K562 (cell line): ENCODE data around the gene ZNF385C. TPM values are rescaled to one million over a fixed set of nuclear protein-coding genes. Genes with fewer than 3 reads are reported as not detected.
A peak's percentile ranks its signal among the peaks of the same experiment; 100 is the strongest.

ENCODE experiments used
- ATAC-seq: fragments of 200-7000 bp; cut with Tn5 transposase; 3 replicates; pipeline ENCODE4 v1.9.1; 2020; ENCODE audit warnings: moderate library complexity
- BruUV-seq: library from RNA; stranded (reverse); fragments of 400-500 nt; replicated peaks from 2 replicates; lab custom pipeline; 2021; lab: Mats Ljungman, UMichigan
- CTCF ChIA-PET: fragments of 300-600 bp; formaldehyde crosslinking; extraction: SDS; loops from one replicate; lab custom pipeline; 2021; ENCODE audit warnings: low intra/inter-chr PET ratio; lab: Yijun Ruan, JAX
- POLR2A ChIA-PET: fragments of 300-600, 350-650 bp; sonication (Branson Sonifier 250); formaldehyde crosslinking; extraction: SDS; loops from one replicate; lab custom pipeline; 2021; ENCODE audit warnings: antibody characterized with exemption, inconsistent platforms; lab: Yijun Ruan, JAX
- DNase-seq, 4 experiments: peaks; one replicate each; pipeline versions ENCODE4 v3.0.0 to v3.0.0-alpha.2; 2011 to 2018; ENCODE audit warnings: low spot score in 3 of 4, mixed read lengths in 3 of 4; ENCODE audit errors: extremely low read depth in 1 of 4
- FAIRE-seq: peaks from 2 replicates; lab custom pipeline; 2011; peaks lifted over from hg19 to GRCh38; lab: Jason Lieb, UNC
- H2AFZ ChIP-seq: 2 replicates; pipeline ENCODE4 v1.6.0; 2011; ENCODE audit warnings: low read depth, low read length, control low read depth, inconsistent platforms
- H3K27ac ChIP-seq: fragments of 200-600 bp; 3 replicates; pipeline ENCODE4 v1.8.0; 2011; ENCODE audit warnings: low read depth, mild to moderate bottlenecking, control low read depth, inconsistent platforms, low read length, moderate library complexity, mixed read lengths; ENCODE audit errors: extremely low read depth
- H3K27me3 ChIP-seq, 2 experiments: fragments of 300-600 bp in 1 of 2; 2 replicates in 1 of 2; 3 replicates in 1 of 2; pipeline versions ENCODE4 v1.6.0 to v1.8.0; 2011; ENCODE audit warnings: inconsistent platforms in 2 of 2, low read length in 2 of 2, mild to moderate bottlenecking in 1 of 2, mixed read lengths in 1 of 2, moderate library complexity in 1 of 2; ENCODE audit not compliant: control insufficient read depth in 2 of 2, insufficient read depth in 2 of 2
- H3K36me3 ChIP-seq: fragments of 300-600 bp; 3 replicates; pipeline ENCODE4 v1.8.0; 2011; ENCODE audit warnings: mild to moderate bottlenecking, low read length, inconsistent platforms; ENCODE audit not compliant: control insufficient read depth, insufficient read depth
- H3K4me1 ChIP-seq, 2 experiments: fragments of 200-600 bp in 1 of 2; replicated peaks in 1 of 2; 2 replicates in 1 of 2; 3 replicates in 1 of 2; pipeline versions ENCODE4 v1.5.1 to v1.8.0; 2011; ENCODE audit warnings: inconsistent platforms in 2 of 2, low read length in 2 of 2, mild to moderate bottlenecking in 1 of 2, mixed read lengths in 1 of 2, moderate library complexity in 1 of 2; ENCODE audit not compliant: control insufficient read depth in 2 of 2, insufficient read depth in 2 of 2
- H3K4me2 ChIP-seq: 2 replicates; pipeline ENCODE4 v1.6.1; 2011; ENCODE audit warnings: low read length, control low read depth, inconsistent platforms, mixed read lengths; ENCODE audit not compliant: insufficient read depth
- H3K4me3 ChIP-seq: fragments of 200-600 bp; sonication (generic), shearing (Covaris generic); 2 replicates; pipeline ENCODE4 v1.5.1; 2016; ENCODE audit warnings: control low read depth, inconsistent platforms
- H3K79me2 ChIP-seq: fragments of 200-600 bp; 3 replicates; pipeline ENCODE4 v1.8.0; 2011; ENCODE audit warnings: low read length, inconsistent platforms; ENCODE audit not compliant: control insufficient read depth, insufficient read depth
- H3K9ac ChIP-seq, 2 experiments: 2 replicates each; pipeline versions ENCODE4 v1.6.0 to v1.6.1; 2011; ENCODE audit warnings: low read depth in 2 of 2, low read length in 2 of 2, control low read depth in 1 of 2, inconsistent platforms in 1 of 2, mild to moderate bottlenecking in 1 of 2, mixed read lengths in 1 of 2; ENCODE audit not compliant: insufficient read depth in 1 of 2
- H3K9me1 ChIP-seq: one replicate; pipeline ENCODE4 v1.6.0; 2011; ENCODE audit warnings: inconsistent platforms, mild to moderate bottlenecking, low read length, moderate library complexity; ENCODE audit not compliant: control insufficient read depth, insufficient read depth
- H3K9me3 ChIP-seq: replicated peaks from 2 replicates; pipeline ENCODE4 v1.5.1; 2011; ENCODE audit warnings: low read depth, low read length, inconsistent platforms; ENCODE audit not compliant: control insufficient read depth, insufficient read depth
- H4K20me1 ChIP-seq: replicated peaks from 2 replicates; pipeline ENCODE4 v1.6.1; 2011; ENCODE audit warnings: low read length, inconsistent platforms, mixed read lengths; ENCODE audit not compliant: control insufficient read depth, insufficient read depth
- ASH1L ChIP-seq: fragments of 450-650 bp; IDR thresholded peaks from 2 replicates; pipeline ENCODE4 v1.6.1; 2018; ENCODE audit warnings: borderline replicate concordance, mild to moderate bottlenecking, low read depth; ENCODE audit not compliant: partially characterized antibody
- ATF1 ChIP-seq, 2 experiments: fragments of 450-650 bp in 1 of 2; IDR thresholded peaks; 2 replicates each; pipeline ENCODE4 v1.6.1; 2016; ENCODE audit warnings: missing compliant biosample characterization in 1 of 2, missing genetic modification characterization in 1 of 2
- BCOR ChIP-seq: fragments of 450-650 bp; IDR thresholded peaks from 2 replicates; pipeline ENCODE4 v1.6.1; 2016
- CBFA2T2 ChIP-seq: fragments of 450-650 bp; conservative IDR thresholded peaks from 2 replicates; pipeline ENCODE4 v1.6.1; 2017; ENCODE audit warnings: mild to moderate bottlenecking
- DACH1 ChIP-seq: fragments of 450-650 bp; IDR thresholded peaks from 2 replicates; pipeline ENCODE4 v1.6.1; 2018; ENCODE audit not compliant: partially characterized antibody
- EP400 ChIP-seq: fragments of 450-650 bp; IDR thresholded peaks from 2 replicates; pipeline ENCODE4 v1.6.1; 2017; ENCODE audit warnings: antibody characterized with exemption, mild to moderate bottlenecking, moderate library complexity
- ESRRB ChIP-seq: fragments of 250-450 bp; sonication (Bioruptor Pico); IDR thresholded peaks from 2 replicates; pipeline ENCODE4 v1.5.0; 2020; ENCODE audit warnings: mild to moderate bottlenecking, moderate library complexity, borderline replicate concordance
- FOXJ2 ChIP-seq: fragments of 200-800 bp; sonication (Bioruptor generic); IDR thresholded peaks from 2 replicates; pipeline ENCODE4 v1.6.1; 2016; ENCODE audit warnings: missing genetic modification characterization, missing compliant biosample characterization
- GTF2A2 ChIP-seq: IDR thresholded peaks from 2 replicates; pipeline ENCODE4 v1.6.1; 2016; ENCODE audit warnings: mild to moderate bottlenecking, missing genetic modification characterization, missing compliant biosample characterization
- HDAC2 ChIP-seq: fragments of 450-650 bp; IDR thresholded peaks from 2 replicates; pipeline ENCODE4 v1.6.1; 2016; ENCODE audit warnings: mild to moderate bottlenecking
- HDAC8 ChIP-seq: fragments of 450-650 bp; IDR thresholded peaks from 2 replicates; pipeline ENCODE4 v1.6.1; 2016; ENCODE audit warnings: mild to moderate bottlenecking, missing genetic modification characterization, moderate library complexity, missing compliant biosample characterization
- JUNB ChIP-seq: fragments of 450-650 bp; formaldehyde crosslinking; conservative IDR thresholded peaks from 2 replicates; pipeline ENCODE4 v1.4.0; 2020; ENCODE audit warnings: mild to moderate bottlenecking
- NBN ChIP-seq: fragments of 450-650 bp; IDR thresholded peaks from 2 replicates; pipeline ENCODE4 v1.6.1; 2016; ENCODE audit warnings: low read depth, mild to moderate bottlenecking
- POLR2A ChIP-seq: fragments of 450-650 bp; conservative IDR thresholded peaks from 2 replicates; pipeline ENCODE4 v1.6.1; 2016
- SRSF1 ChIP-seq: fragments of 200-400 bp; formaldehyde crosslinking; IDR thresholded peaks from 2 replicates; pipeline ENCODE4 v1.6.1; 2017; ENCODE audit warnings: mild to moderate bottlenecking, low read depth, low read length, moderate library complexity
- TCF3 ChIP-seq: sonication (generic); formaldehyde crosslinking; IDR thresholded peaks from 2 replicates; pipeline ENCODE4 v1.4.0; 2020; ENCODE audit warnings: mild to moderate bottlenecking, missing genetic modification reagents
- TFAM ChIP-seq: fragments of 250-450 bp; sonication (Bioruptor Pico); conservative IDR thresholded peaks from 2 replicates; pipeline ENCODE4 v1.5.0; 2021; ENCODE audit warnings: mild to moderate bottlenecking, moderate library complexity
- TSC22D4 ChIP-seq: fragments of 450-650 bp; IDR thresholded peaks from 2 replicates; pipeline ENCODE4 v1.6.1; 2016; ENCODE audit warnings: missing genetic modification characterization, missing biosample characterization, control low read depth
- U2AF2 ChIP-seq: fragments of 200-400 bp; formaldehyde crosslinking; optimal IDR thresholded peaks from 2 replicates; pipeline ENCODE3; 2017; ENCODE audit warnings: low read depth, mild to moderate bottlenecking, low read length
- ZBTB9 ChIP-seq: fragments of 450-650 bp; formaldehyde crosslinking; IDR thresholded peaks from 2 replicates; pipeline ENCODE4 v1.4.0; 2020; ENCODE audit warnings: mild to moderate bottlenecking, moderate library complexity
- ZNF740 ChIP-seq, 3 experiments: fragments of 200-800 bp in 1 of 3; sonication (Bioruptor generic) in 1 of 3; sonication (generic) in 1 of 3; formaldehyde crosslinking in 1 of 3; IDR thresholded peaks; 2 replicates each; pipeline versions ENCODE4 v1.6.1 to v1.8.0; 2016 to 2022; ENCODE audit warnings: mild to moderate bottlenecking in 2 of 3, missing compliant biosample characterization in 2 of 3, missing genetic modification characterization in 2 of 3, missing genetic modification reagents in 1 of 3
- WGBS: fragments of 100-300 bp; shearing (Covaris generic); methylation state at CpG from one replicate; pipeline ENCODE4 v1.1.6; 2016; ENCODE audit warnings: low coverage, mixed read lengths; ENCODE audit not compliant: insufficient coverage; ENCODE audit errors: missing lambda C conversion rate; 5-methylcytosine and 5-hydroxymethylcytosine counted together
- in situ Hi-C: fragments of 300-500 bp; cut with MboI; formaldehyde crosslinking; loops from 4 replicates; pipeline ENCODE4 v1.15.0; 2018; ENCODE audit warnings: inconsistent platforms, mixed read lengths
- intact Hi-C: fragments of 100-400 bp; cut with micrococcal nuclease; formaldehyde crosslinking; loops from 2 replicates; pipeline ENCODE4 v1.14.2; 2022
- polyA plus RNA-seq, 8 experiments: library from polyadenylated mRNA; depleted of rRNA in 4 of 8; stranded (reverse) in 5 of 8; unstranded in 3 of 8; fragments of >200 nt; fragmentation: Nextera tagmentation in 2 of 8; fragmentation: Illumina TruSeq in 1 of 8; extraction: Ambion mirVana in 2 of 8; extraction: Trizol in 1 of 8; gene quantifications; 2 replicates each; pipeline versions ENCODE4 v1.2.1 to v1.2.3, GENCODE V29; 2011 to 2014; ENCODE audit warnings: inconsistent platforms in 1 of 8, missing spikeins in 1 of 8
- total RNA-seq, 7 experiments: library from RNA; depleted of rRNA in 6 of 7; stranded (reverse); fragments of >200 nt in 6 of 7; fragmentation: Illumina TruSeq in 2 of 7; extraction: Trizol in 2 of 7; gene quantifications; 2 replicates each; pipeline versions ENCODE4 v1.2.1 to v1.2.3, GENCODE V29; 2011 to 2021; ENCODE audit warnings: low replicate concordance in 1 of 7

ZNF385C gene
- total and polyA plus RNA-seq, 9 of the 15 experiments (the other 6 are each of a cell fraction or from before 2014, with no cell fraction given) = 0.03 to 0.35 (median 0.18) TPM; not detected in 1

- ATAC-seq = no peak
- Histone ChIP-seq H3K9me3 (no peaks in the 10 kb centered on the region), H3K27me3 (no peaks in the 10 kb centered on the region), H3K4me3 (peak overlapping the region; percentile 66), H3K4me2 (peak overlapping the region; percentile 74), H3K9me1 (peaks cover 3% of the 10 kb centered on the region), H4K20me1 (no peaks in the 10 kb centered on the region), H3K27ac (peak overlapping the region; percentile 67; the same call in 1 of the 3 replicates), H3K79me2 (peaks cover 10% of the 10 kb centered on the region; the same call in 2 of the 3 replicates), H3K4me1 (peaks cover 13 to 47% of the 10 kb centered on the region in 2 experiments), H3K9ac (peak overlapping the region in 1 of 2 experiments; percentile 89; a peak in 2 of 4 replicates), H3K36me3 (peaks cover 59% of the 10 kb centered on the region; the same call in 2 of the 3 replicates), H2AFZ (no peak overlapping the region)
- peak; percentile 79 for FAIRE-seq
- intact Hi-C loops (no loop called here), in situ Hi-C loops (loop anchor here (25.0 kb wide), 1 partner anchor 383 kb away; the partner anchor contains the start of gene HAP1)
- DNase-seq = peak in 1 of 4 experiments; percentile 36
- ChIA-PET CTCF (interaction anchor here (0.6 kb wide), 1 partner anchor 472 kb away, joined by 4 read pairs; no protein-coding TSS in a partner anchor), POLR2A (interaction anchor here (0.6 to 2.1 kb wide), 12 partner anchors 9 to 430 kb away, joined by 3 to 7 read pairs (median 4); partner anchors contain the start of gene NAGLU)
- WGBS = 10% methylated on average over 7 of the region's 7 CpGs
- BruUV-seq = TSS peak; percentile 65
- TF ChIP-seq DACH1 (no peak), HDAC8 (tag) (no peak), SRSF1 (no peak), ESRRB (CRISPR knock-in tag) (no peak), ASH1L (no peak), POLR2A (no peak), ZBTB9 (CRISPR knock-in tag) (no peak), NBN (no peak), TSC22D4 (no peak), HDAC2 (no peak), CBFA2T2 (peak; percentile 39; the same call in 1 of the 2 replicates), FOXJ2 (tag) (no peak), BCOR (no peak), TFAM (CRISPR knock-in tag) (no peak), EP400 (no peak), U2AF2 (no peak), ATF1 (CRISPR knock-in tag; IDR thresholded peaks at IDR 0.05) (no peak), ATF1 (tag; IDR thresholded peaks at IDR 0.05) (no peak), GTF2A2 (tag) (no peak), JUNB (CRISPR knock-in tag) (no peak), TCF3 (CRISPR knock-in tag) (peak; percentile 33; the same call in 1 of the 2 replicates), ZNF740 (CRISPR knock-in tag; IDR thresholded peaks at IDR 0.05) (0 out of 2 replicates have a peak, but pooled peaks have one; percentile 61), ZNF740 (tag; IDR thresholded peaks at IDR 0.05) (no peak)
Measured at GRCh38 chr17:42120161-42120769, 22.0 kb upstream of the ZNF385C start.
